ENCODE measurements around the gene DHRS13. TPM values are rescaled to one million over a fixed set of nuclear protein-coding genes. Genes with fewer than 3 reads are reported as not detected.

Gene DHRS13
- total and polyA plus RNA-seq, 10 of the 15 experiments (the other 5 are each of a cell fraction or from before 2014, with no cell fraction given), result 0.18 to 55.2 (median 31.3) TPM; not detected in 1

- TF ChIP-seq ZBTB4 (CRISPR knock-in tag; IDR thresholded peaks at IDR 0.05) (no peak), GATAD2B (conservative IDR thresholded peaks at IDR 0.05; ENCODE audit: low read depth) (no peak), NR2C2 (IDR thresholded peaks at IDR 0.05; ENCODE audit: borderline replicate concordance, control insufficient read depth, insufficient read length, low read depth) (no peak), SKIL (IDR thresholded peaks at IDR 0.05; ENCODE audit: low read depth, poor library complexity, severe bottlenecking) (no peak)
Observed at GRCh38 chr17:28885951-28886350, 16.9 kb downstream of the DHRS13 start (continued).

DNA sequence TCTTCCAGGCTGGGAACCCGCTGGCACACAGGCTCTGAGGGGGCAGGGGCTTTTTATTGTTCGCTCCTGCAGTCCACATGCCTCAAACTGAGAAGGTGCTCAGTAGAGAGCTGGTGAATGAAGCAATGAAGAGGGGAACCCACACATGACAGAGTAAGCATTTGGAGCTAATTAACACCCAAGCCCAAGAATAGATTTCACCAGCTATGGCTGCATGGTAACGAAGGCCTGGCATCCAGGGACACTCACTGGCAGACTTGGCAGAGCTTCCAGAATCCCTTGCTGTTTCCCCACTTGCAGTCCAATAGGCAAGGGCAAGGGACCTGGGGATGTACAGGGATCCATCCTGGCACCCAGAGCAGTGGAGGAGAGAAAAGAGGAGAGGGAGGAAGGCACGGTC is 17.5 kb downstream of the DHRS13 start:
- intact Hi-C loops (cut with micrococcal nuclease; ENCODE audit: unreplicated experiment), result no loop called here
- Histone ChIP-seq H3K79me2 (ENCODE audit: control insufficient read depth, insufficient read depth, low read length) (no peaks in the 10 kb centered on the region), H3K4me1 (ENCODE audit: control insufficient read depth, insufficient read depth, low read length) (peaks cover 20% of the 10 kb centered on the region), H2AFZ (ENCODE audit: control insufficient read depth, low read depth, low read length) (no peak overlapping the region), H3K4me2 (ENCODE audit: control insufficient read depth, insufficient read depth) (no peak overlapping the region), H3K27ac (ENCODE audit: control insufficient read depth, insufficient read depth) (no peak overlapping the region), H3K9ac (ENCODE audit: control insufficient read depth, insufficient read depth, low read length) (no peak overlapping the region), H3K36me3 (ENCODE audit: control insufficient read depth in 2 of 2, insufficient read depth in 2 of 2, low read length in 1 of 2) (peaks cover 9 to 27% of the 10 kb centered on the region in 2 experiments; a peak in 3 of 4 replicates), H3K27me3 (replicated peaks in 1 of 2; ENCODE audit: control insufficient read depth in 2 of 2, insufficient read depth in 2 of 2, low read length in 1 of 2) (no peaks in the 10 kb centered on the region), H3K4me3 (no peak overlapping the region), H3K9me3 (replicated peaks; ENCODE audit: control insufficient read depth, insufficient read depth, low read length) (no peaks in the 10 kb centered on the region), H4K20me1 (ENCODE audit: control insufficient read depth, insufficient read depth) (no peaks in the 10 kb centered on the region; the same call in 1 of the 2 replicates)
- FAIRE-seq (no peak), DNase-seq (ENCODE audit: low read depth, low spot score) (no peak), ATAC-seq (no peak)
- RAD21 ChIA-PET (ENCODE audit: unreplicated experiment), result interaction anchor here (1.2 kb wide), 1 partner anchor 11 kb away, joined by 3 read pairs; no protein-coding TSS in a partner anchor
- BruUV-seq (replicated peaks), result no TSS peak
- POLR2A ChIA-PET, result no interaction called here
- WGBS (ENCODE audit: insufficient coverage, insufficient replicate concordance, low lambda C conversion rate, missing lambda C conversion rate), result 47% methylated on average over 4 of the region's 4 CpGs
- CTCF ChIA-PET, result no interaction called here
- SMC1A ChIA-PET (ENCODE audit: uncharacterized antibody, unreplicated experiment), result no interaction called here
- TF ChIP-seq TAF1 (IDR thresholded peaks at IDR 0.05; ENCODE audit: borderline replicate concordance, low read depth, low read length), result no peak
- in situ Hi-C loops (cut with MboI), result loop anchor here (25.0 kb wide), 1 partner anchor 1398 kb away; no protein-coding TSS in a partner anchor

Data from GM12878 (cell line).